A549 (cell line): Measurements from ENCODE around the gene GPR4. TPM values are rescaled to one million over a fixed set of nuclear protein-coding genes. Genes with fewer than 3 reads are reported as not detected.

Experiments used
- ATAC-seq, 2 experiments: fragments of 200-7000 bp in 1 of 2; fragments of >200 bp in 1 of 2; cut with Nextera tagmentation in 1 of 2; cut with Tn5 transposase in 1 of 2; 3 replicates each; pipeline versions ENCODE4 v1.8.0 to v1.9.1; 2018 to 2020; ENCODE audit warnings: mild to moderate bottlenecking in 1 of 2, moderate library complexity in 1 of 2
- CTCF ChIA-PET: fragments of 300-600 bp; sonication (Branson Sonifier 250); formaldehyde crosslinking; extraction: SDS; loops from one replicate; lab custom pipeline; 2021; ENCODE audit warnings: antibody characterized with exemption, inconsistent platforms; lab: Yijun Ruan, JAX
- POLR2A ChIA-PET: fragments of 350-600 bp; formaldehyde crosslinking; extraction: SDS; loops from one replicate; lab custom pipeline; 2021; ENCODE audit warnings: antibody characterized with exemption, inconsistent platforms; lab: Yijun Ruan, JAX
- DNase-seq, 2 experiments: peaks; one replicate each; pipeline versions ENCODE4 v3.0.0 to v3.0.0-alpha.2; 2011 to 2016; ENCODE audit warnings: low read depth in 1 of 2, low spot score in 1 of 2
- FAIRE-seq: peaks from 2 replicates; lab custom pipeline; 2011; peaks lifted over from hg19 to GRCh38; lab: Jason Lieb, UNC
- H3K27ac ChIP-seq, 2 experiments: fragments of >200 bp; sonication (Bioruptor Twin); formaldehyde crosslinking; 3 replicates each; pipeline ENCODE4 v1.5.1; 2016 to 2017
- H3K4me1 ChIP-seq: fragments of >200 bp; sonication (Bioruptor Twin); formaldehyde crosslinking; 3 replicates; pipeline ENCODE4 v1.6.1; 2016
- H3K4me2 ChIP-seq: fragments of >200 bp; sonication (Bioruptor Twin); formaldehyde crosslinking; 3 replicates; pipeline ENCODE4 v1.6.1; 2016
- H3K4me3 ChIP-seq: fragments of >200 bp; sonication (Bioruptor Twin); formaldehyde crosslinking; 3 replicates; pipeline ENCODE4 v1.5.1; 2016
- H3K9me3 ChIP-seq: fragments of >200 bp; sonication (Bioruptor Twin); formaldehyde crosslinking; 3 replicates; pipeline ENCODE4 v1.6.1; 2016
- BHLHE40 ChIP-seq: IDR thresholded peaks from 2 replicates; pipeline ENCODE4 v1.6.1; 2012; ENCODE audit warnings: low read depth, low read length, inconsistent platforms
- CBX2 ChIP-seq: fragments of 200-600 bp; sonication (generic); IDR thresholded peaks from 2 replicates; pipeline ENCODE4 v1.6.1; 2016; ENCODE audit warnings: low read depth, mild to moderate bottlenecking, borderline replicate concordance
- CBX8 ChIP-seq: fragments of 200-600 bp; sonication (generic); IDR thresholded peaks from 2 replicates; pipeline ENCODE4 v1.6.1; 2016
- CHD4 ChIP-seq: fragments of 200-600 bp; sonication (generic); IDR thresholded peaks from 2 replicates; pipeline ENCODE4 v1.6.1; 2016; ENCODE audit warnings: antibody characterized with exemption, mild to moderate bottlenecking, borderline replicate concordance
- EHF ChIP-seq: fragments of 250-450 bp; sonication (Bioruptor Pico); IDR thresholded peaks from 2 replicates; pipeline ENCODE4 v1.5.0; 2020; ENCODE audit warnings: mild to moderate bottlenecking
- EHMT2 ChIP-seq: fragments of 200-600 bp; sonication (generic); IDR thresholded peaks from 2 replicates; pipeline ENCODE4 v1.6.1; 2016; ENCODE audit warnings: antibody characterized with exemption, low read depth, mild to moderate bottlenecking, moderate library complexity
- EP300 ChIP-seq, 2 experiments: fragments of >200 bp; sonication (Bioruptor Twin); formaldehyde crosslinking; IDR thresholded peaks; 2 replicates in 1 of 2; 3 replicates in 1 of 2; pipeline ENCODE4 v1.6.1; 2016 to 2017
- FOSB ChIP-seq: fragments of 250-450 bp; sonication (Bioruptor Pico); IDR thresholded peaks from 2 replicates; pipeline ENCODE4 v1.5.0; 2020; ENCODE audit warnings: mild to moderate bottlenecking, moderate library complexity
- FOXS1 ChIP-seq: fragments of 250-450 bp; sonication (Bioruptor Pico); IDR thresholded peaks from 2 replicates; pipeline ENCODE4 v1.5.0; 2020; ENCODE audit warnings: mild to moderate bottlenecking, moderate library complexity
- GATA3 ChIP-seq: IDR thresholded peaks from 2 replicates; pipeline ENCODE4 v1.6.1; 2012; ENCODE audit warnings: borderline replicate concordance
- HOXB13 ChIP-seq: fragments of 250-450 bp; sonication (Bioruptor Pico); IDR thresholded peaks from 2 replicates; pipeline ENCODE4 v1.5.0; 2020; ENCODE audit warnings: low read depth, mild to moderate bottlenecking, moderate library complexity
- JUN ChIP-seq, 2 experiments: fragments of >200 bp; sonication (Bioruptor Twin); formaldehyde crosslinking; IDR thresholded peaks; 2 replicates in 1 of 2; 3 replicates in 1 of 2; pipeline ENCODE4 v1.6.1; 2016 to 2017
- KDM1A ChIP-seq: fragments of 200-600 bp; sonication (generic); IDR thresholded peaks from 2 replicates; pipeline ENCODE4 v1.6.1; 2016; ENCODE audit warnings: low read depth, mild to moderate bottlenecking
- MAFK ChIP-seq: fragments of 450-650 bp; IDR thresholded peaks from 2 replicates; pipeline ENCODE4 v1.6.1; 2014; ENCODE audit not compliant: partially characterized antibody
- MAZ ChIP-seq: fragments of 150-350 bp; IDR thresholded peaks from 2 replicates; pipeline ENCODE4 v1.6.1; 2014; ENCODE audit warnings: antibody characterized with exemption, low read depth, low read length, borderline replicate concordance
- MYC ChIP-seq: IDR thresholded peaks from 2 replicates; pipeline ENCODE4 v1.6.1; 2012; ENCODE audit warnings: mild to moderate bottlenecking, inconsistent platforms, low read length, improper control_type of control experiment, borderline replicate concordance
- NFE2L2 ChIP-seq: fragments of 150-350 bp; conservative IDR thresholded peaks from 2 replicates; pipeline ENCODE4 v1.6.1; 2014; ENCODE audit warnings: low read length
- NPAS2 ChIP-seq: fragments of 250-450 bp; sonication (Bioruptor Pico); IDR thresholded peaks from 2 replicates; pipeline ENCODE4 v1.8.0; 2022; ENCODE audit warnings: mild to moderate bottlenecking, moderate library complexity, borderline replicate concordance
- PHF8 ChIP-seq: fragments of 200-600 bp; sonication (generic); IDR thresholded peaks from 2 replicates; pipeline ENCODE4 v1.6.1; 2016; ENCODE audit warnings: low read depth, mild to moderate bottlenecking, antibody characterized with exemption, moderate library complexity, borderline replicate concordance
- POLR2AphosphoS2 ChIP-seq: conservative IDR thresholded peaks from 2 replicates; pipeline ENCODE4 v1.6.1; 2012; ENCODE audit warnings: low read length, improper control_type of control experiment, inconsistent platforms
- RCOR1 ChIP-seq: fragments of 150-350 bp; IDR thresholded peaks from 2 replicates; pipeline ENCODE4 v1.6.1; 2014; ENCODE audit warnings: antibody characterized with exemption, low read length, low read depth
- RNF2 ChIP-seq: fragments of 200-600 bp; sonication (generic); IDR thresholded peaks from 2 replicates; pipeline ENCODE4 v1.6.1; 2016; ENCODE audit warnings: low read depth, mild to moderate bottlenecking, antibody characterized with exemption, moderate library complexity, borderline replicate concordance
- ZNF302 ChIP-seq: fragments of 250-450 bp; sonication (Bioruptor Pico); IDR thresholded peaks from 2 replicates; pipeline ENCODE4 v1.9.0; 2021; ENCODE audit warnings: inconsistent platforms, mild to moderate bottlenecking, moderate library complexity
- WGBS: methylation state at CpG from one replicate; pipeline ENCODE4 v1.1.6; 2017; ENCODE audit errors: missing lambda C conversion rate; 5-methylcytosine and 5-hydroxymethylcytosine counted together
- polyA plus RNA-seq, 4 experiments: library from polyadenylated mRNA; depleted of rRNA in 3 of 4; stranded (reverse); fragments of >200 nt; fragmentation: RNase III in 1 of 4; extraction: RNeasy Plus Mini Kit Qiagen cat#74134 plus additional on column Dnase treatment in 1 of 4; gene quantifications; 2 replicates in 3 of 4; 3 replicates in 1 of 4; pipeline ENCODE4 v1.2.3, GENCODE V29; 2011 to 2017
- TF ChIP-seq, protein P1 (sequence below): fragments of >200 bp; sonication (Bioruptor Twin); formaldehyde crosslinking; IDR thresholded peaks from 3 replicates; pipeline ENCODE4 v1.5.1; 2016
- TF ChIP-seq, protein P2 (sequence below): fragments of 250-450 bp; sonication (Bioruptor Pico); IDR thresholded peaks from 2 replicates; pipeline ENCODE4 v1.5.0; 2021; ENCODE audit warnings: mild to moderate bottlenecking, moderate library complexity, borderline replicate concordance
- TF ChIP-seq, protein P3 (sequence below): fragments of 250-450 bp; sonication (Bioruptor Pico); IDR thresholded peaks from 2 replicates; pipeline ENCODE4 v1.5.0; 2020; ENCODE audit warnings: low read depth, mild to moderate bottlenecking, moderate library complexity
- TF ChIP-seq, protein P4 (sequence below): IDR thresholded peaks from 2 replicates; pipeline ENCODE4 v1.6.1; 2012
- TF ChIP-seq, protein P5 (sequence below): fragments of >200 bp; sonication (Bioruptor Twin); formaldehyde crosslinking; IDR thresholded peaks from 2 replicates; pipeline ENCODE4 v1.6.1; 2016

GPR4 gene
- polyA plus RNA-seq, 2 of the 4 experiments (the other 2 are of a cell fraction) = 0.03 to 0.10 TPM

DNA sequence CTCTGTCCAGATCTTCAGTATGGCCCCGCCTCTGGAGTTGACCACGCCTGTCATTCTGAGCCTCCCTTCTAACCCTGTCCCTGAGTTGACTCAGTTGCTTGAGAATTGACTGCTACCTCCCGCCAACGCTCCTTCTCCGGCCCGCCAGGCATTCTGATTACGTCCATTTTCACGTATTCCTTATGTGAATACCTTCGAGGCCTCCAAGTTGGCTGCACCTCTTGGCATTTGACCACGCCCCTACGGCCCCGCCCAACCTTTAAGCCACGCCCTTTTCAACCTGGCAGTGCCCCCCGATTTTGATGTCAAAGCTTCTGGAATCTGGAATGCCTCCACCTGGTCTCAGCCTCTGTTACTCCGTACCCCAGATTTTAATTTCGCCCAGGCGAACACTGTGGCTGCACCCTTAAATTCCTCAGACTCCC, 38.8 kb upstream of the GPR4 start:
- Histone ChIP-seq H3K4me3 (peak overlapping the region; percentile 13; the same call in 1 of the 3 replicates), H3K27ac (peak overlapping the region; percentile 88 to 90; a peak in 5 of 6 replicates), H3K4me1 (peaks cover 45% of the 10 kb centered on the region), H3K9me3 (no peaks in the 10 kb centered on the region), H3K4me2 (peak overlapping the region; percentile 96)
- TF ChIP-seq KDM1A = no peak
- no peak for TF ChIP-seq MYC
- TF ChIP-seq, protein P1, sequence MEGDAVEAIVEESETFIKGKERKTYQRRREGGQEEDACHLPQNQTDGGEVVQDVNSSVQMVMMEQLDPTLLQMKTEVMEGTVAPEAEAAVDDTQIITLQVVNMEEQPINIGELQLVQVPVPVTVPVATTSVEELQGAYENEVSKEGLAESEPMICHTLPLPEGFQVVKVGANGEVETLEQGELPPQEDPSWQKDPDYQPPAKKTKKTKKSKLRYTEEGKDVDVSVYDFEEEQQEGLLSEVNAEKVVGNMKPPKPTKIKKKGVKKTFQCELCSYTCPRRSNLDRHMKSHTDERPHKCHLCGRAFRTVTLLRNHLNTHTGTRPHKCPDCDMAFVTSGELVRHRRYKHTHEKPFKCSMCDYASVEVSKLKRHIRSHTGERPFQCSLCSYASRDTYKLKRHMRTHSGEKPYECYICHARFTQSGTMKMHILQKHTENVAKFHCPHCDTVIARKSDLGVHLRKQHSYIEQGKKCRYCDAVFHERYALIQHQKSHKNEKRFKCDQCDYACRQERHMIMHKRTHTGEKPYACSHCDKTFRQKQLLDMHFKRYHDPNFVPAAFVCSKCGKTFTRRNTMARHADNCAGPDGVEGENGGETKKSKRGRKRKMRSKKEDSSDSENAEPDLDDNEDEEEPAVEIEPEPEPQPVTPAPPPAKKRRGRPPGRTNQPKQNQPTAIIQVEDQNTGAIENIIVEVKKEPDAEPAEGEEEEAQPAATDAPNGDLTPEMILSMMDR = no peak
- TF ChIP-seq EHMT2 = no peak
- no peak for TF ChIP-seq GATA3
- no peak for TF ChIP-seq RCOR1
- no peak for TF ChIP-seq CBX8
- TF ChIP-seq, protein P2, sequence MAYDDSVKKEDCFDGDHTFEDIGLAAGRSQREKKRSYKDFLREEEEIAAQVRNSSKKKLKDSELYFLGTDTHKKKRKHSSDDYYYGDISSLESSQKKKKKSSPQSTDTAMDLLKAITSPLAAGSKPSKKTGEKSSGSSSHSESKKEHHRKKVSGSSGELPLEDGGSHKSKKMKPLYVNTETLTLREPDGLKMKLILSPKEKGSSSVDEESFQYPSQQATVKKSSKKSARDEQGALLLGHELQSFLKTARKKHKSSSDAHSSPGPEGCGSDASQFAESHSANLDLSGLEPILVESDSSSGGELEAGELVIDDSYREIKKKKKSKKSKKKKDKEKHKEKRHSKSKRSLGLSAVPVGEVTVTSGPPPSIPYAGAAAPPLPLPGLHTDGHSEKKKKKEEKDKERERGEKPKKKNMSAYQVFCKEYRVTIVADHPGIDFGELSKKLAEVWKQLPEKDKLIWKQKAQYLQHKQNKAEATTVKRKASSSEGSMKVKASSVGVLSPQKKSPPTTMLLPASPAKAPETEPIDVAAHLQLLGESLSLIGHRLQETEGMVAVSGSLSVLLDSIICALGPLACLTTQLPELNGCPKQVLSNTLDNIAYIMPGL (CRISPR knock-in tag) = no peak
- TF ChIP-seq, protein P3, sequence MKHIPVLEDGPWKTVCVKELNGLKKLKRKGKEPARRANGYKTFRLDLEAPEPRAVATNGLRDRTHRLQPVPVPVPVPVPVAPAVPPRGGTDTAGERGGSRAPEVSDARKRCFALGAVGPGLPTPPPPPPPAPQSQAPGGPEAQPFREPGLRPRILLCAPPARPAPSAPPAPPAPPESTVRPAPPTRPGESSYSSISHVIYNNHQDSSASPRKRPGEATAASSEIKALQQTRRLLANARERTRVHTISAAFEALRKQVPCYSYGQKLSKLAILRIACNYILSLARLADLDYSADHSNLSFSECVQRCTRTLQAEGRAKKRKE (CRISPR knock-in tag) = no peak
- TF ChIP-seq, protein P4, sequence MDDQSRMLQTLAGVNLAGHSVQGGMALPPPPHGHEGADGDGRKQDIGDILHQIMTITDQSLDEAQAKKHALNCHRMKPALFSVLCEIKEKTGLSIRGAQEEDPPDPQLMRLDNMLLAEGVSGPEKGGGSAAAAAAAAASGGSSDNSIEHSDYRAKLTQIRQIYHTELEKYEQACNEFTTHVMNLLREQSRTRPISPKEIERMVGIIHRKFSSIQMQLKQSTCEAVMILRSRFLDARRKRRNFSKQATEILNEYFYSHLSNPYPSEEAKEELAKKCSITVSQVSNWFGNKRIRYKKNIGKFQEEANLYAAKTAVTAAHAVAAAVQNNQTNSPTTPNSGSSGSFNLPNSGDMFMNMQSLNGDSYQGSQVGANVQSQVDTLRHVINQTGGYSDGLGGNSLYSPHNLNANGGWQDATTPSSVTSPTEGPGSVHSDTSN = no peak
- TF ChIP-seq POLR2AphosphoS2 = no peak
- TF ChIP-seq MAZ = no peak
- TF ChIP-seq NPAS2 (CRISPR knock-in tag) = no peak
- no peak for TF ChIP-seq JUN (IDR thresholded peaks at IDR 0.05)
- TF ChIP-seq PHF8 = no peak
- no peak for TF ChIP-seq EP300 (IDR thresholded peaks at IDR 0.05)
- ChIA-PET CTCF (interaction anchor here (0.6 to 15.1 kb wide), 31 partner anchors 11 to 201 kb away, joined by 3 to 437 read pairs (median 38); partner anchors contain the start of genes GIPR, GPR4, OPA3 and QPCTL), POLR2A (interaction anchor here (0.6 to 2.9 kb wide), 14 partner anchors 8 to 155 kb away, joined by 3 to 25 read pairs (median 8); partner anchors contain the start of genes OPA3 and QPCTL)
- ATAC-seq (no peak), FAIRE-seq (no peak), DNase-seq (no peak)
- 53% methylated on average over 17 of the region's 17 CpGs for WGBS

DNA sequence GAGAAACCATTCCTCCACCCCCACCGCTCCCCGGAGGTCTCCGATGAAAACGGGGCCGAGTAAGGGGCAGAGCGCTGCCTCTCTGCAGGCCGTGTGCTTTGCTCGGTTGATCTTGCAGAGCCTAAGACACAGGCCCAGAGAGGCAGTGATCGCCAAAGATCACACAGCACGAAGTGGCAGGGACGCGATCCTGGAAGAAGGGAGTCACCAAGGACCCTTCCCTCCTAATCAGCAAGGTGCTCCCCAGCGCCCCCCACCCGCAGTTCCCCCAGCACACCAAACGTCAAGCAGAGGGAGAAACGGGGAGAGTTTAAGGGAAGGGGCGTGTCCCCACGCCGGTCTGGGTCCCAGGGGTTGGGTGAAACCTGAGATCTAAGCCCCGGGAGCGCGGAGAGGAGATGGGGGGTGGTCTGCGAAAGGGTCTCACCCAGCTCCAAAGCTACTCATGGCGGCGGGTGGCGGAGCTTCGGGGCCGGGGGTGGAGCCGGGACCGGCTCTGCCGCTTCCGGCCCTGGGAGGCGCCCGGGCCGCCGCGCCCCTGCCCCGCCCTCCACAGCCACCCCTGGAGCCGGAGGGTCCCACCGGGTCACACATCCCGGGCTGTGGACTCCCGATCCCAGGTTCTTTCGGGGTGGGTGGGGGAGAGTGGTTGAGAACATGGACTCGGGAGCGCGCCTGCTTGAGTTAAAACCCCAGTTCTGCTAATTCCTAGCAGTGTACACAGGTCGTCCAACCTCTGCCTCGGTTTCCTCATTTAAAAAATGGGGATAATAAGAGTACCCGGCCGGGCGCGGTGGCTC, 37.1 kb upstream of the GPR4 start, which contains the start of gene EML2:
Gene EML2 (minus strand): TSS at position 468 of the 800 bp plus-strand sequence. CDS start 21 bp downstream, at position 447.
- ChIA-PET CTCF (interaction anchor here (0.7 to 15.1 kb wide), 20 partner anchors 16 to 200 kb away, joined by 3 to 437 read pairs (median 5); partner anchors contain the start of genes GPR4, OPA3 and RTN2), POLR2A (interaction anchor here (0.6 to 1.5 kb wide), 3 partner anchors 9 to 26 kb away, joined by 4 to 5 read pairs (median 4); no protein-coding TSS in a partner anchor)
- DNase-seq = peak; percentile 49 to 71
- ATAC-seq = peak; percentile 22 to 36; a peak in 4 of 6 replicates
- Histone ChIP-seq H3K27ac (peak within 1 kb of the TSS; percentile 83 to 89), H3K4me1 (peaks cover 37% of the 10 kb centered on the region), H3K9me3 (no peaks in the 10 kb centered on the region), H3K4me3 (peak within 1 kb of the TSS; percentile 70), H3K4me2 (peak within 1 kb of the TSS; percentile 89)
- WGBS = 3% methylated on average over 52 of the region's 52 CpGs
- no peak for FAIRE-seq
- TF ChIP-seq, protein P4 = no peak
- no peak for TF ChIP-seq CHD4
- TF ChIP-seq POLR2AphosphoS2 = no peak
- TF ChIP-seq ZNF302 (CRISPR knock-in tag) = no peak
- TF ChIP-seq FOXS1 (CRISPR knock-in tag) = no peak
- TF ChIP-seq RCOR1 = no peak
- TF ChIP-seq PHF8 = peak; percentile 34; the same call in 1 of the 2 replicates
- no peak for TF ChIP-seq RNF2
- no peak for TF ChIP-seq CBX2
- TF ChIP-seq HOXB13 (CRISPR knock-in tag) = no peak
- no peak for TF ChIP-seq EHF (CRISPR knock-in tag)
- no peak for TF ChIP-seq BHLHE40
- no peak for TF ChIP-seq NFE2L2
- TF ChIP-seq FOSB = no peak
- TF ChIP-seq, protein P5, sequence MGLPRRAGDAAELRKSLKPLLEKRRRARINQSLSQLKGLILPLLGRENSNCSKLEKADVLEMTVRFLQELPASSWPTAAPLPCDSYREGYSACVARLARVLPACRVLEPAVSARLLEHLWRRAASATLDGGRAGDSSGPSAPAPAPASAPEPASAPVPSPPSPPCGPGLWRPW = no peak
- TF ChIP-seq MAZ = no peak
- no peak for TF ChIP-seq NPAS2 (CRISPR knock-in tag)
- no peak for TF ChIP-seq MAFK
